Astrocyte (in vitro differentiated cells and primary cell): Measurements from ENCODE around the gene PTPMT1.
A peak's percentile ranks its signal among the peaks of the same experiment; 100 is the strongest.

Source experiments
- EZH2 ChIP-seq: IDR thresholded peaks from 2 replicates; pipeline ENCODE4 v1.6.1; 2012; ENCODE audit warnings: mild to moderate bottlenecking, low read length, inconsistent platforms; ENCODE audit not compliant: insufficient read depth
- TF ChIP-seq, protein P1 (sequence below): IDR thresholded peaks from 2 replicates; pipeline ENCODE4 v1.5.1; 2011; ENCODE audit warnings: low read depth, mild to moderate bottlenecking, inconsistent platforms, low read length, moderate library complexity; ENCODE audit not compliant: insufficient read depth

DNA sequence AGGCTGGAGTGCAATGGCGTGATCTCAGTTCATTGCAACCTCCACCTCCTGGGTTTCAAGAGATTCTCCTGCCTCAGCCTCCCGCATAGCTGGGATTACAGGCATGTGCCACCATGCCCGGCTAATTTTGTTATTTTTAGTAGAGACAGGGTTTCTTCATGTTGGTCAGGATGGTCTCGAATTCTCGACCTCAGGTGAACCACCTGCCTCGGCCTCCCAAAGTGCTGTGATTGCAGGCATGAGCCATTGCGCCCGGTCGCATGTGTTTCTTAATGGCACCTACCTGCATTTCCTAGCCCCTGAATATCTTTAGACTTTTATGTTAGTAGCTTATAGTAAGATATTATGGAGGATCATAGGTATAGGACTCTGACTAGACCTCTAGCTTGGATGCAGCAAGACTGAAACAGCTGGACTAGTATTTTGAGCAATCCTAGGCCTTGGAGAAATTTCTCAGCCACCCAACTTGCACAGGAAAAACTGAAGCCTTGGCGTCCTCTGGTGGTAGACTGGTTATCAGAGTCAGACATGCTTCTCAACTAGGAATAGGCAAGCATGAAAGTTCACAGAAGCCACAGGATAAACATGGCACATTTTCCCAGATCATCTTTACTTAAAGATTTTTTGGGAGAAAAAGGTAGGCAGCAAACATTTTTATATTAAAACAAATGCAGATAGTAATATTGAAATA is 51.5 kb downstream of the PTPMT1 start:
- TF ChIP-seq, protein P1, sequence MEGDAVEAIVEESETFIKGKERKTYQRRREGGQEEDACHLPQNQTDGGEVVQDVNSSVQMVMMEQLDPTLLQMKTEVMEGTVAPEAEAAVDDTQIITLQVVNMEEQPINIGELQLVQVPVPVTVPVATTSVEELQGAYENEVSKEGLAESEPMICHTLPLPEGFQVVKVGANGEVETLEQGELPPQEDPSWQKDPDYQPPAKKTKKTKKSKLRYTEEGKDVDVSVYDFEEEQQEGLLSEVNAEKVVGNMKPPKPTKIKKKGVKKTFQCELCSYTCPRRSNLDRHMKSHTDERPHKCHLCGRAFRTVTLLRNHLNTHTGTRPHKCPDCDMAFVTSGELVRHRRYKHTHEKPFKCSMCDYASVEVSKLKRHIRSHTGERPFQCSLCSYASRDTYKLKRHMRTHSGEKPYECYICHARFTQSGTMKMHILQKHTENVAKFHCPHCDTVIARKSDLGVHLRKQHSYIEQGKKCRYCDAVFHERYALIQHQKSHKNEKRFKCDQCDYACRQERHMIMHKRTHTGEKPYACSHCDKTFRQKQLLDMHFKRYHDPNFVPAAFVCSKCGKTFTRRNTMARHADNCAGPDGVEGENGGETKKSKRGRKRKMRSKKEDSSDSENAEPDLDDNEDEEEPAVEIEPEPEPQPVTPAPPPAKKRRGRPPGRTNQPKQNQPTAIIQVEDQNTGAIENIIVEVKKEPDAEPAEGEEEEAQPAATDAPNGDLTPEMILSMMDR, result peak; percentile 93
- no peak for TF ChIP-seq EZH2
